Stimulated activated CD4-positive, alpha-beta T cell treated with anti-CD3 and anti-CD28 coated beads, Interleukin-1b, Interleukin-23, amount 100 ng/mL, for 1 hour (primary cell): ENCODE measurements around the gene PDE2A.

ENCODE experiments used
- DNase-seq, 2 donors: peaks; one replicate each; pipeline ENCODE4 v3.0.0-alpha.2; 2020; ENCODE audit warnings: low read depth in 2 of 2

The PDE2A gene

GRCh38 chr11:72615329-72615728 lies 58.9 kb downstream of the PDE2A start:
- DNase-seq = no peak

GRCh38 chr11:72614381-72614780 lies 59.8 kb downstream of the PDE2A start:
- DNase-seq = no peak

GRCh38 chr11:72613977-72614376 lies 60.2 kb downstream of the PDE2A start:
- DNase-seq = no peak

- DNase-seq = no peak
Observed at GRCh38 chr11:72613450-72613849, 60.8 kb downstream of the PDE2A start.

- no peak for DNase-seq
Observed at GRCh38 chr11:72609476-72609875, 64.7 kb downstream of the PDE2A start.

GRCh38 chr11:72609045-72609444 lies 65.2 kb downstream of the PDE2A start:
- no peak for DNase-seq

GRCh38 chr11:72607496-72607895 lies 66.7 kb downstream of the PDE2A start:
- DNase-seq = no peak

- DNase-seq = no peak
Observed at GRCh38 chr11:72606748-72607468, 67.3 kb downstream of the PDE2A start.

GRCh38 chr11:72605973-72606747 lies 68.1 kb downstream of the PDE2A start:
- DNase-seq = no peak

- no peak for DNase-seq
Observed at GRCh38 chr11:72604256-72604655, 70.0 kb downstream of the PDE2A start.

GRCh38 chr11:72602250-72602904 lies 71.8 kb downstream of the PDE2A start:
- DNase-seq = no peak

GRCh38 chr11:72600557-72600956 lies 73.7 kb downstream of the PDE2A start:
- no peak for DNase-seq

GRCh38 chr11:72599325-72600117 lies 74.7 kb downstream of the PDE2A start:
- no peak for DNase-seq

- no peak for DNase-seq
Observed at GRCh38 chr11:72598906-72599305, 75.3 kb downstream of the PDE2A start.

- DNase-seq = no peak
Observed at GRCh38 chr11:72598466-72598865, 75.8 kb downstream of the PDE2A start.

GRCh38 chr11:72597721-72598120 lies 76.5 kb downstream of the PDE2A start:
- no peak for DNase-seq

GRCh38 chr11:72595292-72595684 lies 78.9 kb downstream of the PDE2A start:
- DNase-seq = no peak

- no peak for DNase-seq
Observed at GRCh38 chr11:72594493-72595291, 79.5 kb downstream of the PDE2A start.

GRCh38 chr11:72592698-72593495 lies 81.3 kb downstream of the PDE2A start:
- no peak for DNase-seq

- no peak for DNase-seq
Observed at GRCh38 chr11:72591785-72592502, 82.3 kb downstream of the PDE2A start.
